Bronchial epithelial cell (primary cell): ENCODE results near the gene ANKRD40CL. TPM values are rescaled to one million over a fixed set of nuclear protein-coding genes. Genes with fewer than 3 reads are reported as not detected.

Source experiments
- DNase-seq: peaks from one replicate; pipeline ENCODE4 v3.0.0-alpha.2; 2010; ENCODE audit warnings: low read depth
- FAIRE-seq: peaks from 2 replicates; lab custom pipeline; 2011; peaks lifted over from hg19 to GRCh38; lab: Jason Lieb, UNC
- H3K27me3 ChIP-seq: 2 replicates; pipeline ENCODE4 v1.5.1; 2011; ENCODE audit warnings: low read length; ENCODE audit not compliant: control insufficient read depth, insufficient read depth
- H3K36me3 ChIP-seq: 2 replicates; pipeline ENCODE4 v1.5.1; 2011; ENCODE audit warnings: low read length; ENCODE audit not compliant: control insufficient read depth, insufficient read depth
- H3K4me3 ChIP-seq: 2 replicates; pipeline ENCODE4 v1.5.1; 2011; ENCODE audit warnings: mild to moderate bottlenecking, low read depth, low read length, control low read depth
- CTCF ChIP-seq: IDR thresholded peaks from 2 replicates; pipeline ENCODE4 v1.5.1; 2011; ENCODE audit warnings: mild to moderate bottlenecking, moderate library complexity, low read length, control low read depth, inconsistent platforms; ENCODE audit not compliant: insufficient read depth, severe bottlenecking
- total RNA-seq: library from RNA; depleted of rRNA; stranded (reverse); fragments of >200 nt; gene quantifications from 2 replicates; pipeline ENCODE4 v1.2.1, GENCODE V29; 2014

ANKRD40CL gene
- total RNA-seq, 1 donor from 2014 or later: not detected

DNA sequence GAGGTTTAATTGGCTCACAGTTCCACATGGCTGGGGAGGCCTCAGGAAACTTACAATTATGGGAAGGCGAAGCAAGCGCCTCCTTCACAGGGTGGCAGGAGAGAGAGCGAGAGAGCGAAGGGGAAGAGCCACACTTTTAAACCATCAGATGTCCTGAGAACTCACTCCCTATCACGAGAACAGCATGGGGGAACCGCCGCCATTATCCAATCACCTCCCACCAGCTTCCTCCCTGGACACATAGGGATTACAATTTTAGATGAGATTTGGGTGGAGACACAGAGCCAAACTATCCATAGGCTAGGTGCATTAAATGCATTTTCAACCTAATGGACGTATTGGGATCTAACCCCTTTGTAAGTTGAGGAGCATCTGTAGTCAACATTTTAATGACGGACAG lies 54.7 kb downstream of the ANKRD40CL start:
- no peaks in the 10 kb centered on the region for H3K27me3 ChIP-seq
- FAIRE-seq: no peak
- H3K4me3 ChIP-seq: no peak overlapping the region
- no peaks in the 10 kb centered on the region for H3K36me3 ChIP-seq
- DNase-seq: no peak
- no peak for TF ChIP-seq CTCF

Other genes starting within 250 kb of the ANKRD40CL start
- gene EPN3, start 234.8 kb downstream of the ANKRD40CL start, total RNA-seq: 2.9 and 10.9 TPM in 2 replicates
- 18.6 and 25.0 TPM in 2 replicates for gene SPATA20, start 220.3 kb downstream of the ANKRD40CL start, total RNA-seq
- gene CACNA1G, start 206.8 kb downstream of the ANKRD40CL start, total RNA-seq: not detected in 2 replicates
- gene ABCC3, start 132.6 kb downstream of the ANKRD40CL start, total RNA-seq: 17.0 and 33.2 TPM in 2 replicates
- 22.9 and 25.8 TPM in 2 replicates for gene ANKRD40, start 59.6 kb downstream of the ANKRD40CL start, total RNA-seq
- gene LUC7L3, start 47.9 kb downstream of the ANKRD40CL start, total RNA-seq: 13.7 and 24.3 TPM in 2 replicates
- not detected in 2 replicates for gene WFIKKN2, start 68.1 kb upstream of the ANKRD40CL start, total RNA-seq
- gene TOB1, start 98.8 kb upstream of the ANKRD40CL start, total RNA-seq: 11.6 and 19.7 TPM in 2 replicates